Activated CD4-positive, alpha-beta T cell treated with anti-CD3 and anti-CD28 coated beads, Interleukin-2, amount 50 U/mL, for 24 hours (primary cell): ENCODE data around the gene GDPD5.

ENCODE experiments used
- DNase-seq, 2 donors: peaks; one replicate each; pipeline ENCODE4 v3.0.0-alpha.2; 2020; ENCODE audit warnings: low read depth in 1 of 2, low spot score in 1 of 2

The GDPD5 gene

GRCh38 chr11:75493626-75494025 lies 32.1 kb downstream of the GDPD5 start:
- DNase-seq, result no peak

DNA sequence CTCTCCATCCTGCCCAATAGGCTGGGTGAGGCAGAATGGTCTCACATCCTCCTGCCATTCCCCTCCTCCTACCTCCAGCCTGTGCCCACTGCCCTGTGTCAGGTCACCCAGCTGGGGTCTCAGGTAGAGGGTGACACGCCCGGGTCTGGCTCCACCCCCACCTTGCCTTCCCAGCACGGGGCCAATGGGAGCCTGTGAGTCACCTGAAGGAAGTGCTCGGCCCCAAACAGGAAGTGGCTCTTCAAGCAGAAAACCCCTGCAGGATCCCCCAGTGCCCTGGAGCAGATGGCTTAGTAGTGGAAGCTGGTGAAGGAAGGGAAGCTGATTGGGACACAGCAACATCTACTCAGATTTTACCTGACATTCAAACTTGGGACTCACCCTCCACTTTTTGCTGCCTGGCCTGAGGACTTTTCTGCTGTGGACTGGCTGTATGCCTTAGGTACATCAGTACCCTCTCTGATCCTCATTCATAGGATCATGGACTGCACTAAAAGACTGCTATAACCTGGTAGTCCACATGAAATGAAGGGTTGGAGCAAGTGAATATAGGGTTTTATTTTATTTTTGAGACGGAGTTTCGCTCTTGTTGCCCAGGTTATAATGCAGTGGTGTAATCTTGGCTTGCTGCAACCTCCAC lies 33.4 kb downstream of the GDPD5 start:
- peak; percentile 5 to 50 for DNase-seq

DNA sequence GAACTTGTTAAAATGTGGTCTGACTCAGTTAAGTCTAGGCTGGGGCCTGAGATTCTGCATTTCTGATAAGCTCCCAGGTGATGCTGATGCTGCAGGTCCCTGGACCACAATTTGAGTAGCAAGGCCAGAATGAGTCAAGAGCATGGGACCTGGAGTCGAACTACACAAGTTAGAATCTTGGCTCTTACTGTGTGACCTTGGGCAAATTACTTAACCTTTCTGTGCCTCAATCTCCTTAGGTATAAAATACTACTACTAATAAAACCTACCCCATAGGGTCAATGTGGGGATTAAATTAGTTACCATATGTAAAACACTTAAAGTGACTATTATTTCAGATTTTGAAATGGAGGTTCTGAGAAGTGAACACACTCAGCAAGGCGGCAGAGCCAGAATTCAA lies 34.3 kb downstream of the GDPD5 start:
- no peak for DNase-seq

GRCh38 chr11:75490221-75491181 lies 35.2 kb downstream of the GDPD5 start:
- DNase-seq, result no peak

GRCh38 chr11:75487365-75487764 lies 38.4 kb downstream of the GDPD5 start:
- no peak for DNase-seq

DNA sequence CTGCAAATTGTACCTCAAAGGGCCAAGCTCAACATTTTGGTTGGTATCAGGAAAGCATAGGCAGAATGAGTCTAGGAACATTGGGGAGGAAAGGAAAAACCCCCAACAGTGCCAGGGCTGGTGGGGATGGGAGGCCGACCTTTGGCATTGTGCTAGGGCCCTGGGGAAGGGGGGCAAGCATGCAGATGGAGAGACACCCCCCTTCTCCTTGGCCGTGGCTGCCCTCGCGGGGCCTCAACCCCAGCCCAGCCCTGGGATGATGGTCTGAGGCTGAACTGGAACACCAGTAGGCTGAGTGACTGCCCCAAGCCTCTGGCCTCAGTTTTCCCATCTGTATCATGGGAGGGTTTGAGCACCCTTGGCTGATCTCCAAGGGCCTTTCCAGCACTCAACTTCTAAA lies 40.0 kb downstream of the GDPD5 start:
- no peak for DNase-seq

GRCh38 chr11:75482931-75483469 lies 42.7 kb downstream of the GDPD5 start:
- no peak for DNase-seq

DNA sequence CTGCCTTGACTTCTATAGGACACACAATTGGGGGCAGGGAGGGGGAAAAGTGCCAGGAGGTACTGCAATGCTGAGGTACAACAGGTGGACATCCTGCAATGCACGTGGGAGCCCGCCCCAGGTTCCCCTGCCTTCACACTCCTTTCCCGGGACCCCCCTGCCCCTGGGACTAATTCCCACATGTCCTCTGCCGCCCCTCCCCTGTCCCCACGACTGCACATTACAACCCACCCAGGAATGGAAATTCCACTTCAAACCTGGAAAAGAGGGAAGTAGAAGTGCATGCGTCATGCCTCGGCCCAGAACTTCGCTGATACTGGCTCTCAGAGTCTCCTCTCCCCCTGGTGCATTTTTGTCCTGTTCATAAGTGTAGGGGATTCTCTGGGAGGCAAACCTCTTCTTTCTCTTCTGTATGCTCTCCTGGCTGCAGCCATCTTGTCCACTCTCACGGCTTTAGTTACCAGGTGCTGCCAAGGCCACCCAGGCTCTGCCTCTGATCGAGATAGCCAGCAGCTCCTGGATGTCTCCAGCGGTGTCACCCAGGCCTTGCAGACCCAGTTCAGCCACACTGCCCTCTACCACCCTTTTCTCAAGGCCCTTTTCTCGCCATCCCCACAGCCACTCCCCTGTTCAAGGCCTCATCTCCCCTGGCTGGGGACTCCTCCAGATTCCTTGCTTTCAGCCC lies 43.7 kb downstream of the GDPD5 start:
- DNase-seq, result no peak

- DNase-seq, result no peak
Measured at GRCh38 chr11:75481223-75481921, 44.4 kb downstream of the GDPD5 start.

DNA sequence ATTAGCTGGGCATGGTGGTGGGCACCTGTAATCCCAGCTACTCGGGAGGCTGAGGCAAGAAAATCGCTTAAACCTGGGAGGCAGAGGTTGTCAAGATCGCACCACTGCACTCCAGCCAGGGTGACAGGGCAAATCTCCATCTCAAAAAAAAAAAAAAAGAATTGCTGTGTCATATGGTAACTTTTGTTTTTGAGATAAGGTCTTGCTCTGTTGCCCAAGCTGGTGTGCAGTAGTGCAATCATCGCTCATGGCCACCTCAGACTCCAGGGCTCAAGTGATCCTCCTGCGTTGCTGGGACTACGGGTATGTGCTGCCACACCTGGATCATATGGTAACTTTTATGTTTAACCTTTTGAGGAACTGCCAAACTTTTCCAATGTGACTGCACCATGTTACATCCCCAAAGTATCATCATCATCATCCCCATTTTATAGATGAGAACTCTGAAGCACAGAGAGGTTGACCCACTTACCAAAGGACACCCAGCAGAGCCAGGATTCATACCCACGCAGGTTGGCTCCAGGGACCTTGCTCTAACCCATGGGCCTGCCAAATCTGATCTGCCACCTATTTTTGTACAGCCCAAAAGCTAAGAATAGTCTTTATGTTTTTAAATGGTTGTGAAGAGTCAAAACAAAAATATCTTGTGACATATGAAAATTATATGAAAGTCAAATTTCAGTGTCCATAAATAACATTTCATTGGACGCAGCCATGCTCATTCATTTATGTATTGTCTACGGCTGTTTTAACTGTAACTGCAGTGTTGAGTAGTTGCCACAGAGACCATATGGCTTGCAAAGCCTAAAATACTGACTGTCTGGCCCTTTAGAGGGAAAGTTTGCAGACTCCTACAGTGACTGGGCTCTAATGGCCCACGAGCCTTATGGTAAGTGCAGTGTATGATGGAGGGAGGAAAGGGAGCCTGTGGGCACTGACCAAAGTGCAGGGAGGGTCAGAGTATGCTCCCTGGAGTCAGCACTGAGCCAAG lies 45.3 kb downstream of the GDPD5 start:
- DNase-seq, result no peak

DNA sequence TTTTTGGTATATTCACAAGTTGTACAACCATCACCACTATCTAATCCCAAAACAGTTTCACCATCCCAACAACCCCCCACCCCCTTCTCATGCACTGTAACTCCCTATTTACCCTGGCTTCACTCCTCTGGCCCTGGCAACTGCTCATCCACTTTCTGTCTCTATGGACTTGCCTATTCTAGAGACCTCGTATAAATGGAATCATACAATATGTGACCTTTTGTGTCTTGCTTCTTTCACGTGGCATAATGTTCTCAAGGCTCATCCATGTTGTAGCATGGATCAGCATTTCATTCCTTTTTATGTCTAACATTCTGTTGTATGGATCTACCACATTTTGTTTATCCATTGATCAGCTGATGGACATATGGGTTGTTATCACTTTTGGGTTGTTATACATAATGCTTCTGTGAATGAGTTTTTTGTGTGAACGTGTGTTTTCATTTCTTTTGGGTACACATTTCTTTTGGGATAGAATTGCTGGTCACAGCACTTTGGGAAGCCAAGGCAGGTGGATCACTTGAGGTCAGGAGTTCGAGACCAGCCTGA lies 46.1 kb downstream of the GDPD5 start:
- no peak for DNase-seq

GRCh38 chr11:75478783-75479596 lies 46.8 kb downstream of the GDPD5 start:
- DNase-seq, result no peak

DNA sequence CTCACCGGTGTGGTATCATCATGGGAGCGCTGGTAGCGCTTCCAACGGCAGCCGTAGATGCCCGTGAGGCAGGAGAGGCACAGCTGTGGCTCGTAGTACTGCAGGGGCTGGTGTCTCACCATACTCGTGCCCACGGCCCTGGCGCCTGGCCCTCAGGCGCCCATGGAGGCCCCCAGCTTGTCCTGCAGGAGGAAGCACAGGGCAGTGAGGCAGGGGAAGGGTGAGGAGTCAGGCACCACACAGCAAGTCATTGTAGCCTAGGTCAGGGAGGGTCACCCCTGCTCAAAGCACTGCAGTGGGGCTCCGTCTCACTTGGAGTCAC lies 48.2 kb downstream of the GDPD5 start:
- DNase-seq, result no peak

- no peak for DNase-seq
Measured at GRCh38 chr11:75476739-75477613, 48.8 kb downstream of the GDPD5 start.

GRCh38 chr11:75475767-75476650 lies 49.7 kb downstream of the GDPD5 start:
- no peak for DNase-seq

- peak in 1 of 2 donors; percentile 37 for DNase-seq
Measured at GRCh38 chr11:75474878-75475766, 50.6 kb downstream of the GDPD5 start.
